GM20000 (cell line): ENCODE results near the gene CCDC93.

ENCODE experiments used
- DNase-seq: peaks from one replicate; pipeline ENCODE4 v3.0.0; 2012; ENCODE audit warnings: low spot score
- CTCF ChIP-seq: IDR thresholded peaks from 2 replicates; pipeline ENCODE4 v1.5.1; 2012; ENCODE audit warnings: mild to moderate bottlenecking, control low read depth; ENCODE audit errors: extremely low read depth, missing control alignments

CCDC93 gene

GRCh38 chr2:117917223-117917917 is 96.5 kb downstream of the CCDC93 start:
- no peak for TF ChIP-seq CTCF
- DNase-seq = no peak

- DNase-seq = no peak
- no peak for TF ChIP-seq CTCF
Measured at GRCh38 chr2:117902933-117903332, 110.9 kb downstream of the CCDC93 start.

- no peak for TF ChIP-seq CTCF
- no peak for DNase-seq
Measured at GRCh38 chr2:117888897-117889296, 125.0 kb downstream of the CCDC93 start.

GRCh38 chr2:117885308-117885707 is 128.6 kb downstream of the CCDC93 start:
- no peak for TF ChIP-seq CTCF
- DNase-seq = no peak

- DNase-seq = no peak
Measured at GRCh38 chr2:117879003-117879402, 134.9 kb downstream of the CCDC93 start.

GRCh38 chr2:117875786-117876185 is 138.1 kb downstream of the CCDC93 start:
- no peak for DNase-seq
- TF ChIP-seq CTCF = no peak

More at GRCh38 chr2:117879003-117879402, 134.9 kb downstream of the CCDC93 start:
- no peak for TF ChIP-seq CTCF
